ENCODE results near the gene NOTCH4. TPM values are rescaled to one million over a fixed set of nuclear protein-coding genes. Genes with fewer than 3 reads are reported as not detected.

The NOTCH4 gene
- total and polyA plus RNA-seq, 3 donors from 2014 or later, result 12.4 to 26.9 (median 15.2) TPM

DNA sequence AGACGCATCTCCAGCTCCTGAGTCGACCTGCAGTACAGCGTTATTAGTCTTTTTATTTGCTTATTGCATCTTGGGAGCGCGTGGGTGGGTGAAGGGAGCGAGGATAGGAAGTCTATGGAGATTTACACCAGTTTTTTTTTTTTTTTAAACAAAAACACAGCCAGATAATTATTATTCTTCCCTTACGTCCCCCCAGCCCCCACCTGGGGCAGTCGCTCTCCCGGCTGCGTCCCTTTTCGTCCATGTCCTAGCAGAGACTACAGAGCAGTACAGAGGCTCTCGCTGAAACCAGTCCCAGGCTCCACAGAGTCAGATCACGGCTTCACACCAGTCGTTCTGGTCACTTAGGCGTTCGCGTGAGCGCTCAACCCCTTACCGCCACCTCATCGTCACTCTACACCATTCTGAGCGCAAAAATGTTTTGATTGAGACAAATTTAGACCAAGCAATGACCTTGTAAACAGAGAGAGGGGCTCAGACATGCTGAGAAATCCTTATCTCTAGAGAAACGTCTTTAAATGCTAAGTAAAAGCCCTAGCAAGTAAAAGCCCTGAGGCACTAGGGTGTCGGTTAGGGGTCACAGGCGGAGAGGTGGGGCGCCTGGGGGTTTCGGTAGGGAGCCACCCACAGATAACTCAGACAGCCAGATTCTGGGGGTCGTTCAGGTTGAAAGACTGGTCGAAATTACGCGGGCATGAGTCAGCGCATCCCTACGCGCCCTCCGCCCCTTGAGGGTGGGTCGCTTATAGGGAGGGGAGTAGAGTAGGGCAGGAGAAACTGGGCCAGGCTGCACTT is 70.9 kb downstream of the NOTCH4 start:
- H3K4me1 ChIP-seq, result peaks cover 27% of the 10 kb centered on the region

DNA sequence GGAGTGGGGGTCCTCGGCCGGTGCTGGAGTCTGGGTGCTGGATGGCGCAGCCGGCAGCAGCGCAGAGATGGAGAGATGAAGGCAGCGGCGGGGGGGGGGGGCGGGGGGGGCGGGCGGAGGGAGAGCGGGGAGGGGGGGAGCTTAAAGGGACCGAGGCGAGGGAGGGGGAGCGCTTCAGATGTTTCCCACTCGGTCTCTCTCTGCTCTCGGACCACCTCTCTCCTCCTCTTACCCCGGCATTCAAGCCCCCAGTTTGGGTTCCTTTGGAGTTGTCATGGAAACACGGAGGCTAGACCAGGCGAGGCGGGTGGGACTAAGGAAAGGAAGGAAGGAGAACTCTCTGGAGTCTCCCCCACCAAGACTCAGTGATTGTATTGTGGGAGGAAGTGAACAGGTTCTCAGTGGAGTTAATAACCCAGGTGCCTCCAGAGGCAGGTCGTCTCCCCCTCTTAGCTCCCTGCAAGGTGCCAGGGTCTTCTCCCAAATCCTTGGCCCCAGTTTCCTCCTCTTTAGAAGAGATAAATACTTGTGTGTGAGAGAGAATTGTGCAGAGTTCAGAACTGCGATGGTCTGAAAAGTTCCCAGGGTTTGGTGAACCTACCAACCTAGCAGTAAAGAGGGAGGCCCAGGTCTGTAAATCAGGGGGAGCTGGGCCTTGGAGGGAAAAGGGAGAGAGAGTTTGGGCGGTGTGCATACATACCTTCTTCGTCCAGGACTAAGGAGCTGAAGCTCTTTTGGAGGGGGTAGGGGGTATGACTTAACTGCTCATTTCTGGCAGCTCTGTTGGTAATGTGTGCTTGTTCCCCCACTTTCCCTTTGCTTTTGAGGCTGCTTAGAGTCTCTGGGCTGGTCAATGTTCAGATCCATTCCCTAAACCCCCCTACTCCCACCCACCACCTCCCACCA is 71.8 kb downstream of the NOTCH4 start, which contains the start of gene PRRT1:
TSS of gene PRRT1 (minus strand) at position 77 of the 906 bp plus-strand sequence. CDS start 112 bp downstream, outside the sequence.
- no peak for DNase-seq
- H3K27me3 ChIP-seq, result no peaks in the 10 kb centered on the region
- no peaks in the 10 kb centered on the region for H3K9me3 ChIP-seq
- H3K4me1 ChIP-seq, result peaks cover 27% of the 10 kb centered on the region
- H3K27ac ChIP-seq, result peak within 1 kb of the TSS; percentile 88 to 94
- intact Hi-C loops (cut with DNase I; ENCODE audit: low total_unique reads), result no loop called here
- H3K4me3 ChIP-seq, result peak within 1 kb of the TSS; percentile 39 to 90
- WGBS, 2 donors, result 4% methylated on average over 20 to 21 of the region's 24 CpGs
- TF ChIP-seq, protein P1, sequence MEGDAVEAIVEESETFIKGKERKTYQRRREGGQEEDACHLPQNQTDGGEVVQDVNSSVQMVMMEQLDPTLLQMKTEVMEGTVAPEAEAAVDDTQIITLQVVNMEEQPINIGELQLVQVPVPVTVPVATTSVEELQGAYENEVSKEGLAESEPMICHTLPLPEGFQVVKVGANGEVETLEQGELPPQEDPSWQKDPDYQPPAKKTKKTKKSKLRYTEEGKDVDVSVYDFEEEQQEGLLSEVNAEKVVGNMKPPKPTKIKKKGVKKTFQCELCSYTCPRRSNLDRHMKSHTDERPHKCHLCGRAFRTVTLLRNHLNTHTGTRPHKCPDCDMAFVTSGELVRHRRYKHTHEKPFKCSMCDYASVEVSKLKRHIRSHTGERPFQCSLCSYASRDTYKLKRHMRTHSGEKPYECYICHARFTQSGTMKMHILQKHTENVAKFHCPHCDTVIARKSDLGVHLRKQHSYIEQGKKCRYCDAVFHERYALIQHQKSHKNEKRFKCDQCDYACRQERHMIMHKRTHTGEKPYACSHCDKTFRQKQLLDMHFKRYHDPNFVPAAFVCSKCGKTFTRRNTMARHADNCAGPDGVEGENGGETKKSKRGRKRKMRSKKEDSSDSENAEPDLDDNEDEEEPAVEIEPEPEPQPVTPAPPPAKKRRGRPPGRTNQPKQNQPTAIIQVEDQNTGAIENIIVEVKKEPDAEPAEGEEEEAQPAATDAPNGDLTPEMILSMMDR (IDR thresholded peaks at IDR 0.05), result no peak
- no peak for TF ChIP-seq POLR2A (IDR thresholded peaks at IDR 0.05)
- no peaks in the 10 kb centered on the region for H3K36me3 ChIP-seq (ENCODE audit: low read depth, missing control alignments)

More for the DNA sequence above, 70.9 kb downstream of the NOTCH4 start:
- Histone ChIP-seq H3K36me3 (ENCODE audit: low read depth, missing control alignments) (no peaks in the 10 kb centered on the region), H3K4me3 (peak overlapping the region; percentile 53 to 90), H3K27ac (peak overlapping the region; percentile 88 to 94), H3K27me3 (no peaks in the 10 kb centered on the region), H3K9me3 (no peaks in the 10 kb centered on the region)
- DNase-seq, result peak; percentile 53
- TF ChIP-seq, protein P1 (IDR thresholded peaks at IDR 0.05), result no peak
- TF ChIP-seq POLR2A (IDR thresholded peaks at IDR 0.05), result no peak
- 4 to 11% methylated on average over 35 of the region's 35 CpGs for WGBS, 2 donors
- intact Hi-C loops (cut with DNase I; ENCODE audit: low total_unique reads), result no loop called here

DNA sequence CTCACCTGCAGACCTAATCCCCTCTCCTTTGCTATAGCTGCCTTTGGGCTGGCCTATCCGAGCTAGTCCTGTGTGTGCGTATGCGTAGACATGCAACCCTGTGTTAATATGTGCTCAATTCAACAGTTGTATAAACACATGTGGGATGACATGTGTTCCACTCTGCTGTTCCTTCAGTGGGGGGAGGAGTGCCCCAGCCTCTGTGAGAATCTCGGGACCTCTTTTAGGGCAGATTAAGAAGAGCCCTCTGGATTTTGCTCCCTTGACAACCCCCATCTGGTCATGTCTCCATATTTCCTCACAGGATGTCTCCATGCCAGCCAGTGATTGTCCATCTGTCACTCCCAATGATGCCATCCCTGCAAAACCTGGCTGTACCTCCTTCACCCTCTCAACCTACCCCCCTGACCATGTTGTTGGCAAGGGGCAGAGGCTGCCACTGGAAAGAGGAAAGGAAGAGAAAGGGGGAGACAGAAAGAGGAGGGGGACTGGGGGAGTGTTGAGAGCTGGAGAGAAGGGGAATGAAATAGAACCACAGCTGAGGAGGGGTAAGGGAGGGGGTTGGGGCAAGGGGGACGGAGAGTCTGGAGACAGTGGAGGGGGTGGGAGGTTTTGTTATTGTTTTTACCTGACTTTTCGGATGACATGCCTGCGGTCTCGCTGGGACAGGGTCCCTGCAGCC is 72.5 kb downstream of the NOTCH4 start:
- DNase-seq, result no peak
- H3K36me3 ChIP-seq (ENCODE audit: low read depth, missing control alignments), result no peaks in the 10 kb centered on the region
- H3K27me3 ChIP-seq, result no peaks in the 10 kb centered on the region
- H3K4me1 ChIP-seq, result peaks cover 27% of the 10 kb centered on the region
- TF ChIP-seq, protein P1 (IDR thresholded peaks at IDR 0.05), result no peak
- no peak for TF ChIP-seq POLR2A (IDR thresholded peaks at IDR 0.05)
- WGBS, 2 donors, result 20 to 25% methylated on average over 8 of the region's 8 CpGs
- intact Hi-C loops (cut with DNase I; ENCODE audit: low total_unique reads), result no loop called here
- H3K4me3 ChIP-seq, result peak overlapping the region; percentile 39 to 56
- no peaks in the 10 kb centered on the region for H3K9me3 ChIP-seq
- peak overlapping the region; percentile 39 to 44 for H3K27ac ChIP-seq

DNA sequence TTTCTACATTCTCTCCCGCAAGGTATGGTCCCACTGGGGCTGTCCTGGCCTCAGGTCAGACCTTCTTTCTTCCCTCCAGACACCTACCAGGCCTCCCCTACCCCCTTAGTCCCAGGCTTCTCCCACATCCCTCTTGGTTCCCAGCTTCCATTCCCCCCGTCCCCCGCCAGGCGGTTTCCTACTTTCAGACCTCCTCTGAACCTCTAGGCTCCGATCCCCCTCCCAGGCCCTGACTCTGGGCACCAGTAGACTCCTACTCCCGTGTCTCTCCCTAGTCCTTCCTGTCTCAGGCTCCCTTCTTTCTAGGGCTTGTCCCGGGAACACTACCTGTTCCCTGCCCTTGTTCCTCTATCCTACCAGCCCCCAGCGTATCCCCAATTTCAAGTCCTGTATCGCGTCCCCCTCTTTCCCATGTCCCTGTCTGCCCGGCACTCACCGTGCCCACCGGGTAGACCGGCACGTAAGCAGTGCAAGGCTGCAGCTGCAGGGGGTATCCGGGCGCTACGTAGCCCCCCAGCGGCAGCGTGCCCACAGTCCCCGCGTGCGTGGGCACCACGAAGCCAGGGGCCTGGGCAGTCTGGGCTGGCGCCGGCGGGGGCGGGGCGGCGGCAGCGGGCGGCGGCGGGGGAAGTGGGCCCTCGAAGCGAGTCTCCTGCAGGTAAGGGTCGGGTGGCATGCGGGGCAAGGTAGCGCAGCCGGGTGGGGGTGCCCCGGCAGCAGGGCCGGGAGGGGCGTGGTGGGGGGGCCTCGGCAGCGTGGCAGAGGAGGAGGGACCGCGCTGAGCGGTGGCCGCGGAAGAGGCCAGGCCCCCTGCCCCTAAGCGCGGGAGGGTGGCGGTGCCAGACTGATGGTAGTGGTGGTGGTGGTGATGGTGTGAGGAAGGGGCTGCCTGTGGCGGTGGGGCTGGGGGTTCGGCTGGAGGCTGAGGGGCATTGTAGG is 73.7 kb downstream of the NOTCH4 start:
- Histone ChIP-seq H3K27ac (no peak overlapping the region), H3K4me1 (peaks cover 22% of the 10 kb centered on the region), H3K4me3 (no peak overlapping the region), H3K36me3 (ENCODE audit: low read depth, missing control alignments) (no peaks in the 10 kb centered on the region), H3K27me3 (no peaks in the 10 kb centered on the region), H3K9me3 (no peaks in the 10 kb centered on the region)
- DNase-seq, result no peak
- intact Hi-C loops (cut with DNase I; ENCODE audit: low total_unique reads), result no loop called here
- WGBS, 2 donors, result 44 to 47% methylated on average over 25 to 55 of the region's 55 CpGs
- no peak for TF ChIP-seq POLR2A (IDR thresholded peaks at IDR 0.05)
- TF ChIP-seq, protein P1 (IDR thresholded peaks at IDR 0.05), result no peak

Measured in testis (tissue), 3 donors.